GM21390 (cell line): Measurements from ENCODE around the gene TMEM191C.
A peak's percentile ranks its signal among the peaks of the same experiment; 100 is the strongest.
"Not testable (repeated sequence)": the region's sequence is repeated elsewhere in the genome, so short reads cannot be mapped to it uniquely, and the experiment has no call there.

ENCODE experiments used
- ATAC-seq: cut with Tn5 transposase; IDR thresholded peaks from one replicate; pipeline ENCODE4 v1.9.1; 2021; ENCODE audit not compliant: unreplicated experiment

The TMEM191C gene

GRCh38 chr22:21446128-21446826, 20.9 kb upstream of the TMEM191C start:
- ATAC-seq: no peak

- no peak for ATAC-seq
Observed at GRCh38 chr22:21446827-21447690, 20.1 kb upstream of the TMEM191C start.

GRCh38 chr22:21447694-21448402, 19.3 kb upstream of the TMEM191C start:
- ATAC-seq: no peak

- no peak for ATAC-seq
Observed at GRCh38 chr22:21448627-21449416, 18.4 kb upstream of the TMEM191C start.

- no peak for ATAC-seq
Observed at GRCh38 chr22:21449531-21450319, 17.5 kb upstream of the TMEM191C start.

- no peak for ATAC-seq
Observed at GRCh38 chr22:21450320-21450831, 16.8 kb upstream of the TMEM191C start.

- ATAC-seq: no peak
Observed at GRCh38 chr22:21450858-21451353, 16.3 kb upstream of the TMEM191C start.

- no peak for ATAC-seq
Observed at GRCh38 chr22:21451545-21452520, 15.4 kb upstream of the TMEM191C start.

- not testable (repeated sequence) for ATAC-seq
Observed at GRCh38 chr22:21452666-21453065, 14.5 kb upstream of the TMEM191C start.

GRCh38 chr22:21454998-21455333, 12.2 kb upstream of the TMEM191C start:
- not testable (repeated sequence) for ATAC-seq

GRCh38 chr22:21455334-21456089, 11.7 kb upstream of the TMEM191C start:
- no peak for ATAC-seq

GRCh38 chr22:21457023-21457787, 10.0 kb upstream of the TMEM191C start:
- ATAC-seq: no peak

- not testable (repeated sequence) for ATAC-seq
Observed at GRCh38 chr22:21462672-21463071, 4.5 kb upstream of the TMEM191C start.

GRCh38 chr22:21468194-21469096, 1.3 kb downstream of the TMEM191C start:
- peak; percentile 74 for ATAC-seq

GRCh38 chr22:21469097-21469994, 2.2 kb downstream of the TMEM191C start:
- not testable (repeated sequence) for ATAC-seq
